Measurements from ENCODE around the gene THY1. TPM values are rescaled to one million over a fixed set of nuclear protein-coding genes. Genes with fewer than 3 reads are reported as not detected.
"Not testable (repeated sequence)": the region's sequence is repeated elsewhere in the genome, so short reads cannot be mapped to it uniquely, and the experiment has no call there.

Gene THY1
- total RNA-seq, 3 donors from 2014 or later, result 2.8 to 32.5 (median 28.3) TPM

DNA sequence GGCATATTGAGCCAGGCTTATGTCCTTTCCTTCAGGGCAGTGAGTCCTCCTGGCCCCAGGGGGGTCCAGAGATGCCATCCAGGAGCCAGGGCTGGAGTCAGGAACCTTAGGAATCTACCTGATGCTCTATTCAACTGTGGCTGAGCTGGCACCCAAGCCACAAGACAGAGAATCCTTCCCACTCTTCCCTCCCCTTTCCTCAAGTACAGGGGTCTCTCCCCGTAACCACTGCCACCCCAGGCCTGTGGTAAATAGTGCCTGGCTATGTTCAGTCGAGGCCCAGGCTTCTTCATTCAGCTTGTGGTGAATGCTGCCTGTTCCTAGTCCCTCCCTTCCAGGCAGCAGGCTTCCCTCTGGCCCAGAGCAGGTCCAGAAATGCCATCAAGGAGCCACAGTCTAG, 45.5 kb upstream of the THY1 start:
- no peak overlapping the region for H3K4me3 ChIP-seq
- TF ChIP-seq, protein P1, sequence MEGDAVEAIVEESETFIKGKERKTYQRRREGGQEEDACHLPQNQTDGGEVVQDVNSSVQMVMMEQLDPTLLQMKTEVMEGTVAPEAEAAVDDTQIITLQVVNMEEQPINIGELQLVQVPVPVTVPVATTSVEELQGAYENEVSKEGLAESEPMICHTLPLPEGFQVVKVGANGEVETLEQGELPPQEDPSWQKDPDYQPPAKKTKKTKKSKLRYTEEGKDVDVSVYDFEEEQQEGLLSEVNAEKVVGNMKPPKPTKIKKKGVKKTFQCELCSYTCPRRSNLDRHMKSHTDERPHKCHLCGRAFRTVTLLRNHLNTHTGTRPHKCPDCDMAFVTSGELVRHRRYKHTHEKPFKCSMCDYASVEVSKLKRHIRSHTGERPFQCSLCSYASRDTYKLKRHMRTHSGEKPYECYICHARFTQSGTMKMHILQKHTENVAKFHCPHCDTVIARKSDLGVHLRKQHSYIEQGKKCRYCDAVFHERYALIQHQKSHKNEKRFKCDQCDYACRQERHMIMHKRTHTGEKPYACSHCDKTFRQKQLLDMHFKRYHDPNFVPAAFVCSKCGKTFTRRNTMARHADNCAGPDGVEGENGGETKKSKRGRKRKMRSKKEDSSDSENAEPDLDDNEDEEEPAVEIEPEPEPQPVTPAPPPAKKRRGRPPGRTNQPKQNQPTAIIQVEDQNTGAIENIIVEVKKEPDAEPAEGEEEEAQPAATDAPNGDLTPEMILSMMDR (IDR thresholded peaks at IDR 0.05), result no peak
- no peaks in the 10 kb centered on the region for H3K9me3 ChIP-seq
- intact Hi-C loops (cut with DNase I, micrococcal nuclease), result no loop called here
- H3K36me3 ChIP-seq (ENCODE audit: low read depth), result no peaks in the 10 kb centered on the region
- H3K4me1 ChIP-seq (ENCODE audit: low read depth), result no peaks in the 10 kb centered on the region
- no peak for DNase-seq
- ATAC-seq, result no peak

DNA sequence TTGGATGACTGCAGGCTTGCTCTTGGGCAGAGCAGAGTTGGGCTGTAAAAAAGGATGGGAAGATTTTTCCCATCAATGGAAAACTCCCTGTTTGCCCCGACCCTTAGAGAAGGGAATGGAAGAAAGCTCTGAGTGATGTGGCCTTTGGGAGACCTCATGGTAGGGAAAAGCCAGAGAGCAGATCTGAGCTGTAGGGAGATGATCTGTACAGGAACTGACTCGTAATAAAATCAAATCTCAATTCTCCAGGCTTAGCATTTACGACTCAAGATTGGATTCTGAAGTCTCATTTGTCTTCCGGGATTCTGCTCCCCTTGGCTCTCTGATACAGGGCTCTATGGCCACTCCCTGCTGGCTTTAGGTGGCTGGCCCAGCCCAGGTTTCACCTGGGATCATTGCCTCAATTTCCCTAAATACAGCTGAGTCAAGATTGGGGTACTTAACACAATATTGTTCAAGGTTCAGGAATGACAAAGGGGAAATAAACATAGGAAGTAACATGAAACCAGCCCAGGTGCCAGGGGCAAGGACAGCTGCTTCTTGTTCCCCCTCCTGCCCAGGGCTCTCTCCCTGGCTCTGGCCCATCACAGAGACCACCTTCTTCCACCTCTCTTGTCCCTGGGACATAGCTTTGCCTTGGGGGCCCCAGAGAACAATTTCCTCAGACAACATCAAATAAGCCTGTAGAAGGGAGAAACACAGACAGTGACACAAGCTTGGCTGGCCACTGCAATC, 38.4 kb upstream of the THY1 start:
- H3K4me3 ChIP-seq, result no peak overlapping the region
- no peak for DNase-seq
- no peaks in the 10 kb centered on the region for H3K9me3 ChIP-seq
- intact Hi-C loops (cut with DNase I, micrococcal nuclease), result no loop called here
- TF ChIP-seq, protein P1 (IDR thresholded peaks at IDR 0.05), result no peak
- H3K4me1 ChIP-seq (ENCODE audit: low read depth), result no peaks in the 10 kb centered on the region
- no peak for ATAC-seq
- no peaks in the 10 kb centered on the region for H3K36me3 ChIP-seq (ENCODE audit: low read depth)

DNA sequence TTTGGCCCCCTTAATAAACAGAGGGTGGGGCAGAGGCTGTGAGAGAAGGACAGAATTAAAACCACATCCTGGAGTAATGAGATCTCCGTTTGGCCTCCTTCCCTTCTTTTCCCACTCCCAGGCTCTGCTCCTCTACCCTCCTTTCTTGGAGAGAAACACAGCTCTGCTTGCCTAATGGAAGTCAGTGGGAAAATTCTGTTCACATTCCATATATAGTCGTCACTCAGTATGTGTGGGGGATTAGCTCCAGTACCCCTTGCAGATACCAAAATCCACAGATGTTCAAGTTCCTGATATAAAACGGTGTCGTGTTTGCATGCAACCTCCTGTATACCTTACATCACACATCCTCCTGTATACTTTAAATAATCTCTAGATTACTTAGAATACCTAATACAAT, 37.6 kb upstream of the THY1 start:
- no peaks in the 10 kb centered on the region for H3K9me3 ChIP-seq
- TF ChIP-seq, protein P1 (IDR thresholded peaks at IDR 0.05), result no peak
- no peak for DNase-seq
- no peaks in the 10 kb centered on the region for H3K4me1 ChIP-seq (ENCODE audit: low read depth)
- no peaks in the 10 kb centered on the region for H3K36me3 ChIP-seq (ENCODE audit: low read depth)
- ATAC-seq, result no peak
- intact Hi-C loops (cut with DNase I, micrococcal nuclease), result no loop called here
- no peak overlapping the region for H3K4me3 ChIP-seq

DNA sequence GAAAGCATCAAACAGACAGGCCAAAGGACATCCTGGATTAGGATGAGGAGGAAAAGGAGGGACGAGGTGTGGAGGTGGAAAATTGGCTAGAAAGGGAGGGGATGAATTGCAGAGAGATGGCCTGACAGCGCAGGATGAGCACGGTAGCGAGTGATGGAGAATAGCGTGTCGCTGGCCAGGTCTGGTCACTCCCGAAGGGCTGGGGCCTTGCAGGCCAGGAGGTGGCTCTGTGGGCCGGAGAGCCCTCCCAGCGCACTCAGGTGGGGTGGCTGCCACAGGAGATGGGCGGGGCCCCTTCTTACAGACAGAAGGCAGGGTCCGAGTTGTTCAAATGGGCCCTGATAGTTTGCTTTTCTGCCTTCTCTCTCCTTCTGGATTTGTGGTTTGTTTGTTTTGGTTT, 37.1 kb upstream of the THY1 start:
- TF ChIP-seq, protein P1 (IDR thresholded peaks at IDR 0.05), result no peak
- DNase-seq (no peak), ATAC-seq (no peak)
- Histone ChIP-seq H3K9me3 (no peaks in the 10 kb centered on the region), H3K4me1 (ENCODE audit: low read depth) (no peaks in the 10 kb centered on the region), H3K36me3 (ENCODE audit: low read depth) (no peaks in the 10 kb centered on the region), H3K4me3 (no peak overlapping the region)
- intact Hi-C loops (cut with DNase I, micrococcal nuclease), result no loop called here

DNA sequence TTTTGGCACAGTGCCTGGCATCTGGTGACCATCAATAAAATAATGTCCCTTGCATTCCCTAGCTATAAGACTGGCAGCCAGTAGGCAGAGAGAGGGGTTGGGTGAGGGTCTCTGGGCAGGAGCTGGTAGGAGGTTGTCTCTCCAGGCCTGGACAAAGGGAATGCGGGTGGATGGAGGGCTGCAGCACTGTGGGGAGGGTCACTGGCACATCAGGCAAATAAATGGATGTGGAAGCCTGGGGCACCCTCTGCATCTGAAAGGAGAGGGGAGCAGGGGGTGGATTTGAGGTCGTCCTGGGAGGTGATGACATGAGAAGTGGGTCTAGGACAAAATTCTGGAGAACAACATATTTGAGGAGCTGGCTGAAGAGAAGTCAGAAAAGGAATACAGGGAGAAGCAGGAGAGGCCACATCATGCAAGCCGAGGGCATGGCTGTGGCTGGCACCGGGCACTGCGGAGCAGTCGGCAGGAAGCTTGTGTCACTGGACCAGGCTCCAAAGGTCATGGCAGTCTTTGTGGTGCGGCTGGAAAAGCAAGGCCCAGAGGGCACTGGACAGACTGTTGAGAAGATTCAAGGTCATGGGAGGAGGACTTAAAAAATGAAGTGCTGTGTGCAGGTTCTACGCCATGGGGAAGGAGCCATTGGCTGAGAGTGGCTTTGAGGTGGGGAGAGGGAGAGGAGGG, 36.5 kb upstream of the THY1 start:
- TF ChIP-seq, protein P1 (IDR thresholded peaks at IDR 0.05), result no peak
- Histone ChIP-seq H3K36me3 (ENCODE audit: low read depth) (no peaks in the 10 kb centered on the region), H3K4me3 (no peak overlapping the region), H3K9me3 (no peaks in the 10 kb centered on the region), H3K4me1 (ENCODE audit: low read depth) (no peaks in the 10 kb centered on the region)
- intact Hi-C loops (cut with DNase I, micrococcal nuclease), result no loop called here
- ATAC-seq (no peak), DNase-seq (no peak)

DNA sequence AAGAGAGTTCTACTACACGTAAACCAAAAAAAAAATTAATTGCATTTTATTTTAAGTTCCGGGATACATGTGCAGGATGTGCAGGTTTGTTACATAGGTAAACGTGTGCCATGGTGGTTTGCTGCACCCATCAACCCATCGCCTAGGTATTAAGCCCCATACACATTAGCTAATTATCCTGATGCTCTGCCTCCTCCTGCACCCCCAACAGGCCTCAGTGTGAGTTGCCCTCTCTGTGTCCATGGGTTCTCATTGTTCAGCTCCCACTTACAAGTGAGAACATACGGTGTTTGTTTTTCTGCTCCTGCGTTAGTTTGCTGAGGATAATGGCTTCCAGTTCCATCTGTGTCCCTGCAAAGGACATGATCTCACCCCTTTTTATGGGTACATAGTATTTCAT, 32.7 kb upstream of the THY1 start:
- intact Hi-C loops (cut with DNase I, micrococcal nuclease); H3K4me1 ChIP-seq (ENCODE audit: low read depth); H3K4me3 ChIP-seq; H3K36me3 ChIP-seq (ENCODE audit: low read depth); ATAC-seq; DNase-seq; H3K9me3 ChIP-seq: not testable (repeated sequence)

DNA sequence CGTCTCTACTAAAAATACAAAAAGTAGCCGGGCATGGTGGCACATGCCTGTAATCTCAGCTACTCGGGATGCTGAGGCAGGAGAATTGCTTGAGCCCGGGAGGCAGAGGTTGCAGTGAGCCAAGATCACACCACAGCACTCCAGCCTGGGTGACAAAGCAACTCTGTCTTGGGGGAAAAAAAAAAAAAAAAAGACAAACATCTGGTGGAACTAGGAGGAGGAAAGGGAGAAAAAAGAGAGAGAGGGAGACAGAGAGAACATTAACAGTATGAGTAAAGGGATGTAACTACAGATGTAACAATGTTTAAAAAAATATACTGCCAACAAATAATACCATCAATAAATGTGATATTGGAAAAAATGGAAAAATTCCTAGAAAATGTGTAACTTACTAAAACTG, 32.3 kb upstream of the THY1 start:
- H3K9me3 ChIP-seq; H3K4me3 ChIP-seq; H3K4me1 ChIP-seq (ENCODE audit: low read depth); ATAC-seq; DNase-seq; intact Hi-C loops (cut with DNase I, micrococcal nuclease); H3K36me3 ChIP-seq (ENCODE audit: low read depth): not testable (repeated sequence)
